Astrocyte of the spinal cord (primary cell): Measurements from ENCODE around the gene DCDC2.
"Not testable (repeated sequence)": the region's sequence is repeated elsewhere in the genome, so short reads cannot be mapped to it uniquely, and the experiment has no call there.

Experiments
- DNase-seq: peaks from one replicate; pipeline ENCODE4 v3.0.0; 2011; ENCODE audit warnings: low read depth, low spot score
- H3K4me3 ChIP-seq: 2 replicates; pipeline ENCODE4 v1.5.1; 2011; ENCODE audit warnings: low read depth, mild to moderate bottlenecking, low read length, moderate library complexity
- in situ Hi-C: cut with HindIII; loops from 2 replicates; pipeline ENCODE4 v1.10.0; 2017; ENCODE audit warnings: low sequenced_read_pairs
- TF ChIP-seq, protein P1 (sequence below): IDR thresholded peaks from 2 replicates; pipeline ENCODE4 v1.5.1; 2012; ENCODE audit warnings: low read depth, mild to moderate bottlenecking, low read length, inconsistent platforms

Gene DCDC2

DNA sequence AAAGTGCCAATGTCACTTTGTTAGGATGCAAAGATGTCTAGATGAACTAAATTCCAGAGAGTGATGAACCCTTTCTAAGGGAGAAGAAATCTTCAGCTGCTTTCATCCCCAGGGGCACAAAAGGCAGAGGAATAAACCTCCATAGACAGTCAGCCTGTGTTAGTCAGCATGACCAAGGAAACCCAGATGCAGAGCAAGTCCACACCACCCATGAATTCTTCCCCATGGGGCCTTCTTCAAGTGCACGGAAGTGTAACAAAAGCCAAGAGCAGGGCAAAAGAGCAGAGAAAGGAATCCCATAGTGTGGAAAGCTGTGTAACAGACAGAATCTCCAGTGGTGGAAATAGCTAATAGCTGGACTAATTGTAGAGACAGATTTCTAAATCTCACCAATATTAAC, 50.0 kb downstream of the DCDC2 start:
- DNase-seq = peak; percentile 33
- TF ChIP-seq, protein P1, sequence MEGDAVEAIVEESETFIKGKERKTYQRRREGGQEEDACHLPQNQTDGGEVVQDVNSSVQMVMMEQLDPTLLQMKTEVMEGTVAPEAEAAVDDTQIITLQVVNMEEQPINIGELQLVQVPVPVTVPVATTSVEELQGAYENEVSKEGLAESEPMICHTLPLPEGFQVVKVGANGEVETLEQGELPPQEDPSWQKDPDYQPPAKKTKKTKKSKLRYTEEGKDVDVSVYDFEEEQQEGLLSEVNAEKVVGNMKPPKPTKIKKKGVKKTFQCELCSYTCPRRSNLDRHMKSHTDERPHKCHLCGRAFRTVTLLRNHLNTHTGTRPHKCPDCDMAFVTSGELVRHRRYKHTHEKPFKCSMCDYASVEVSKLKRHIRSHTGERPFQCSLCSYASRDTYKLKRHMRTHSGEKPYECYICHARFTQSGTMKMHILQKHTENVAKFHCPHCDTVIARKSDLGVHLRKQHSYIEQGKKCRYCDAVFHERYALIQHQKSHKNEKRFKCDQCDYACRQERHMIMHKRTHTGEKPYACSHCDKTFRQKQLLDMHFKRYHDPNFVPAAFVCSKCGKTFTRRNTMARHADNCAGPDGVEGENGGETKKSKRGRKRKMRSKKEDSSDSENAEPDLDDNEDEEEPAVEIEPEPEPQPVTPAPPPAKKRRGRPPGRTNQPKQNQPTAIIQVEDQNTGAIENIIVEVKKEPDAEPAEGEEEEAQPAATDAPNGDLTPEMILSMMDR = no peak
- in situ Hi-C loops = no loop called here
- H3K4me3 ChIP-seq = no peak overlapping the region

DNA sequence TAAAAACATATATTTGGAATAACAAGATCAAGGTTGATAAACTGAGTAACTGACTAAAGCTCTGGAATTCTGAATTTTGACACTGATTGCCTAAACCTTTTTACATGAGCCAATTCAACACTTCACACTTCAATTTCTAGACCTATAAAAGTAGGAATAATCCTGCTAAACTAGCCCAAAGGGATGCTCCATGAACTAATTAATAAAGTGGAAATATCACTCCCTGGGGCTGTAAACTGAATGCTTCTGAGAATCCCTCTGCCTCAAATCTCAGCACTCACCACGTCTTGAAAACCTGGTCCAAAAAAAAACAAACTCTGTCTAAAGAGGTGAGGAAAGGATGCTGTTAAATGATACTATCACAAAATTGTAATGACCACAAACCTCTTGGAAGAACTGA, 50.9 kb downstream of the DCDC2 start:
- DNase-seq = no peak
- in situ Hi-C loops = no loop called here
- TF ChIP-seq, protein P1 = no peak
- no peak overlapping the region for H3K4me3 ChIP-seq

GRCh38 chr6:24306038-24306437, 51.8 kb downstream of the DCDC2 start:
- no peak overlapping the region for H3K4me3 ChIP-seq
- in situ Hi-C loops = no loop called here
- TF ChIP-seq, protein P1 = no peak
- no peak for DNase-seq

- TF ChIP-seq, protein P1 = no peak
- in situ Hi-C loops = no loop called here
- no peak overlapping the region for H3K4me3 ChIP-seq
- DNase-seq = no peak
Measured at GRCh38 chr6:24296944-24297343, 60.9 kb downstream of the DCDC2 start.

- DNase-seq, in situ Hi-C loops: not testable (repeated sequence)
Measured at GRCh38 chr6:24293852-24294251, 64.0 kb downstream of the DCDC2 start.

DNA sequence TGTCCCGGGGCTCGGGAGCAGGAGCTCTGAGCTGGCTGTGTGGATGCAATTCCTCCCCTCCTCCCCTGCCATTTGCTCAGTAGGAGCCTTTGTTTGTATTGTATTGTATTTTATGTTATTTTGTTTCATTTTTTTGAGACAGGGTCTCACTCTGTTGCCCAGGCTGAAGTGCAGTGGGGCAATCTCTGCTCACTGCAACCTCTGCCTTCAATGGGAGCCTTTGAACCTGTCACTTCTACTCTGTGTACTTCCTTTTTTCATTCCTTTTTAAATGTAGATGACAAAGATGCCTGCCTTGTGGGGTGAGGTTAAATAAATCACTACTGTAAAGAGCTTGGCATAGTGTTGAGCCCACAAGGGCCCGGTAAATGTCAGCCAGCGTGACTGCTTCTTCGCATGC, 70.6 kb downstream of the DCDC2 start:
- in situ Hi-C loops = no loop called here
- DNase-seq = no peak
- no peak overlapping the region for H3K4me3 ChIP-seq
- TF ChIP-seq, protein P1 = no peak

More at GRCh38 chr6:24293852-24294251, 64.0 kb downstream of the DCDC2 start:
- H3K4me3 ChIP-seq = not testable (repeated sequence)

DNA sequence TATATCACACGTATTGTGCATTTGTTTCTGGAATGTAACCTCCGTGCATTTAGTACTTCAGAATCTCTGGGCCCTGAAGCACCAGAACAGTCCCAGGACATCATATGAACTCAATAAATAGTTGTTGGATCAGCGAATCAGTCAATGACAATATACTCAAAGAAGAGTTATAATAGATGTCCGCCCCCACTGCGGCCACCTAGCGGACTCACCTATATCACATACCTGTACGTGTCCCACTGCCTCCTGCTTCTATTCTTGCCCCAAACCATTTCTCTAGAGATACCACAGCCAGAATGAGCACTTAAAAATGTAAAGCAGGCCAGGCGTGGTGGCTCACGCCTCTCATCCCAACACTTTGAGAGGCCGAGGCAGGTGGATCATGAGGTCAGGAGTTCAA, 73.9 kb downstream of the DCDC2 start:
- in situ Hi-C loops = no loop called here
- TF ChIP-seq, protein P1 = no peak
- DNase-seq = no peak
- H3K4me3 ChIP-seq = no peak overlapping the region
